Body of pancreas (tissue), 4 donors: ENCODE measurements around the gene SYMPK.

Source experiments
- CTCF ChIP-seq, 7 experiments: fragments of 450-650 bp in 4 of 7; fragments of 200-600 bp in 3 of 7; sonication (generic) in 3 of 7; IDR thresholded peaks; one replicate each; pipeline ENCODE4 v1.5.1; 2016 to 2019; ENCODE audit warnings: antibody characterized with exemption in 7 of 7
- POLR2A ChIP-seq, 3 donors: fragments of 450-650 bp; IDR thresholded peaks; one replicate each; pipeline ENCODE4 v1.6.1; 2016; ENCODE audit warnings: antibody characterized with exemption in 3 of 3, mild to moderate bottlenecking in 2 of 3

- TF ChIP-seq POLR2A (IDR thresholded peaks at IDR 0.05) (no peak), CTCF (IDR thresholded peaks at IDR 0.05) (no peak)
These were observed 48.0 kb downstream of the SYMPK start, which contains the start of gene RSPH6A for GRCh38 chr19:45814851-45815480.
